Mesenchymal stem cell (in vitro differentiated cells and primary cell): ENCODE data around the gene SH3TC1.

Experiments
- DNase-seq: peaks from one replicate; pipeline ENCODE4 v3.0.0-alpha.2; 2013
- H2AFZ ChIP-seq: one replicate; pipeline ENCODE4 v1.6.1; 2013; ENCODE audit warnings: low read depth, mild to moderate bottlenecking, control low read depth, inconsistent platforms, low read length, moderate library complexity
- H2AK5ac ChIP-seq: 2 replicates; pipeline ENCODE4 v1.6.1; 2013; ENCODE audit warnings: low read length, moderate library complexity, mild to moderate bottlenecking, inconsistent platforms; ENCODE audit not compliant: severe bottlenecking
- H2BK120ac ChIP-seq: one replicate; pipeline ENCODE4 v1.6.1; 2013; ENCODE audit warnings: low read depth, mild to moderate bottlenecking, inconsistent platforms, low read length, moderate library complexity
- H2BK12ac ChIP-seq, 2 experiments: one replicate each; pipeline ENCODE4 v1.6.1; 2013; ENCODE audit warnings: inconsistent platforms in 2 of 2, low read length in 2 of 2, mild to moderate bottlenecking in 2 of 2, moderate library complexity in 2 of 2, control low read depth in 1 of 2
- H2BK15ac ChIP-seq: one replicate; pipeline ENCODE4 v1.6.1; 2013; ENCODE audit warnings: mild to moderate bottlenecking, low read depth, inconsistent platforms; ENCODE audit not compliant: poor library complexity, severe bottlenecking
- H2BK5ac ChIP-seq: 2 replicates; pipeline ENCODE4 v1.6.1; 2013; ENCODE audit warnings: low read depth, mild to moderate bottlenecking, low read length, control low read depth, inconsistent platforms; ENCODE audit not compliant: poor library complexity, severe bottlenecking
- H3K14ac ChIP-seq, 2 experiments: one replicate each; pipeline ENCODE4 v1.6.1; 2013; ENCODE audit warnings: inconsistent platforms in 2 of 2, low read length in 2 of 2, control low read depth in 1 of 2, mild to moderate bottlenecking in 1 of 2, moderate library complexity in 1 of 2
- H3K18ac ChIP-seq, 2 experiments: one replicate each; pipeline ENCODE4 v1.6.1; 2013; ENCODE audit warnings: inconsistent platforms in 2 of 2, low read length in 2 of 2, control low read depth in 1 of 2, low read depth in 1 of 2, mild to moderate bottlenecking in 1 of 2
- H3K23ac ChIP-seq, 2 experiments: one replicate each; pipeline ENCODE4 v1.6.1; 2013; ENCODE audit warnings: inconsistent platforms in 2 of 2, low read length in 2 of 2, mild to moderate bottlenecking in 2 of 2, moderate library complexity in 2 of 2, control low read depth in 1 of 2
- H3K27ac ChIP-seq: 2 replicates; pipeline ENCODE4 v1.5.1; 2013; ENCODE audit warnings: mild to moderate bottlenecking, moderate library complexity, low read length, control low read depth, inconsistent platforms; ENCODE audit not compliant: poor library complexity, severe bottlenecking
- H3K27me3 ChIP-seq, 2 experiments: 2 replicates each; pipeline versions ENCODE4 v1.6.1 to v1.7.0; 2013; ENCODE audit warnings: low read length in 2 of 2, mild to moderate bottlenecking in 2 of 2, moderate library complexity in 2 of 2, control low read depth in 1 of 2, inconsistent platforms in 1 of 2; ENCODE audit not compliant: control insufficient read depth in 1 of 2, insufficient read depth in 1 of 2
- H3K36me3 ChIP-seq, 2 experiments: 2 replicates each; pipeline versions ENCODE4 v1.6.1 to v1.7.0; 2013; ENCODE audit warnings: low read length in 2 of 2, control low read depth in 1 of 2, inconsistent platforms in 1 of 2, low read depth in 1 of 2, mild to moderate bottlenecking in 1 of 2; ENCODE audit not compliant: insufficient read depth in 2 of 2, control insufficient read depth in 1 of 2
- H3K4ac ChIP-seq, 2 experiments: one replicate each; pipeline ENCODE4 v1.6.1; 2013; ENCODE audit warnings: inconsistent platforms in 2 of 2, low read length in 2 of 2, mild to moderate bottlenecking in 2 of 2, moderate library complexity in 2 of 2, control low read depth in 1 of 2, low read depth in 1 of 2
- H3K4me1 ChIP-seq: 2 replicates; pipeline ENCODE4 v1.6.1; 2013; ENCODE audit warnings: low read depth, low read length, control low read depth; ENCODE audit not compliant: control insufficient read depth, insufficient read depth
- H3K4me2 ChIP-seq: 2 replicates; pipeline ENCODE4 v1.6.1; 2013; ENCODE audit warnings: low read length, mild to moderate bottlenecking, inconsistent platforms; ENCODE audit not compliant: poor library complexity, severe bottlenecking
- H3K4me3 ChIP-seq, 2 experiments: 2 replicates each; pipeline versions ENCODE4 v1.5.1 to v1.7.0; 2013; ENCODE audit warnings: low read length in 2 of 2, mild to moderate bottlenecking in 2 of 2, control low read depth in 1 of 2, low read depth in 1 of 2; ENCODE audit not compliant: insufficient read depth in 1 of 2
- H3K79me1 ChIP-seq: replicated peaks from 2 replicates; pipeline ENCODE4 v1.6.1; 2013; ENCODE audit warnings: mild to moderate bottlenecking, control low read depth, low read length, inconsistent platforms; ENCODE audit not compliant: poor library complexity, severe bottlenecking
- H3K9ac ChIP-seq: 2 replicates; pipeline ENCODE4 v1.7.0; 2013; ENCODE audit warnings: mild to moderate bottlenecking, low read length, moderate library complexity
- H3K9me3 ChIP-seq: 2 replicates; pipeline ENCODE4 v1.7.0; 2013; ENCODE audit warnings: mild to moderate bottlenecking, low read length; ENCODE audit not compliant: control insufficient read depth
- H4K8ac ChIP-seq: one replicate; pipeline ENCODE4 v1.6.1; 2013; ENCODE audit warnings: inconsistent platforms, mild to moderate bottlenecking, low read length, moderate library complexity
- H4K91ac ChIP-seq: one replicate; pipeline ENCODE4 v1.6.1; 2013; ENCODE audit warnings: mild to moderate bottlenecking, low read length, inconsistent platforms
- WGBS: methylation state at CpG from one replicate; pipeline ENCODE4 v1.1.7; 2013; ENCODE audit warnings: mixed read lengths; 5-methylcytosine and 5-hydroxymethylcytosine counted together

SH3TC1 gene

DNA sequence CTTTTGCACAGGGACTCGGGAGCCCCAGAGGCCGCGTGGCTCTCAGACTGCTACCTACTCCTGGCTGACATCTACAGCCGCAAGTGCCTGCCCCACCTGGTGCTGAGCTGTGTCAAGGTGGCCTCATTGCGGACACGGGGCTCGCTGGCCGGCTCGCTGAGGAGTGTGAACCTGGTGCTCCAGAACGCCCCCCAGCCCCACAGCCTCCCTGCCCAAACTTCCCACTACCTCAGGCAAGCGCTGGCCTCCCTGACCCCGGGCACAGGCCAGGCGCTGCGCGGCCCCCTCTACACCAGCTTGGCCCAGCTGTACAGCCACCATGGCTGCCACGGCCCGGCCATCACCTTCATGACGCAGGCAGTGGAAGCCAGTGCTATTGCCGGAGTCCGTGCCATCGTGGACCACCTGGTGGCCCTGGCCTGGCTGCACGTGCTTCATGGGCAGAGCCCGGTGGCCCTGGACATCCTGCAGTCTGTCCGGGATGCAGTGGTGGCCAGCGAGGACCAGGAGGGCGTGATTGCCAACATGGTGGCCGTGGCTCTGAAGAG is 28.8 kb downstream of the SH3TC1 start:
- H3K9ac ChIP-seq: no peak overlapping the region
- H3K36me3 ChIP-seq: peaks cover 17 to 61% of the 10 kb centered on the region in 2 experiments
- H3K4me1 ChIP-seq: peaks cover 38% of the 10 kb centered on the region
- no peak overlapping the region for H2BK120ac ChIP-seq
- no peak for DNase-seq
- peak overlapping the region; percentile 29 for H4K8ac ChIP-seq
- no peak overlapping the region for H2AFZ ChIP-seq
- no peak overlapping the region for H2BK15ac ChIP-seq
- H3K4me2 ChIP-seq: no peak overlapping the region
- no peak overlapping the region for H3K4me3 ChIP-seq
- H3K23ac ChIP-seq: no peak overlapping the region
- peak overlapping the region; percentile 19 to 20 for H2BK12ac ChIP-seq
- peak overlapping the region in 1 of 2 experiments; percentile 1 for H3K14ac ChIP-seq
- H3K27ac ChIP-seq: no peak overlapping the region
- no peak overlapping the region for H2BK5ac ChIP-seq
- peak overlapping the region; percentile 26 to 83 for H3K4ac ChIP-seq
- H3K18ac ChIP-seq: peak overlapping the region in 1 of 2 experiments; percentile 26
- no peaks in the 10 kb centered on the region for H3K9me3 ChIP-seq
- H4K91ac ChIP-seq: peak overlapping the region; percentile 73
- peaks cover 0 to 11% of the 10 kb centered on the region in 2 experiments for H3K27me3 ChIP-seq
- H2AK5ac ChIP-seq: no peak overlapping the region
- peaks cover 7% of the 10 kb centered on the region for H3K79me1 ChIP-seq
- WGBS: 90% methylated on average over 27 of the region's 27 CpGs

DNA sequence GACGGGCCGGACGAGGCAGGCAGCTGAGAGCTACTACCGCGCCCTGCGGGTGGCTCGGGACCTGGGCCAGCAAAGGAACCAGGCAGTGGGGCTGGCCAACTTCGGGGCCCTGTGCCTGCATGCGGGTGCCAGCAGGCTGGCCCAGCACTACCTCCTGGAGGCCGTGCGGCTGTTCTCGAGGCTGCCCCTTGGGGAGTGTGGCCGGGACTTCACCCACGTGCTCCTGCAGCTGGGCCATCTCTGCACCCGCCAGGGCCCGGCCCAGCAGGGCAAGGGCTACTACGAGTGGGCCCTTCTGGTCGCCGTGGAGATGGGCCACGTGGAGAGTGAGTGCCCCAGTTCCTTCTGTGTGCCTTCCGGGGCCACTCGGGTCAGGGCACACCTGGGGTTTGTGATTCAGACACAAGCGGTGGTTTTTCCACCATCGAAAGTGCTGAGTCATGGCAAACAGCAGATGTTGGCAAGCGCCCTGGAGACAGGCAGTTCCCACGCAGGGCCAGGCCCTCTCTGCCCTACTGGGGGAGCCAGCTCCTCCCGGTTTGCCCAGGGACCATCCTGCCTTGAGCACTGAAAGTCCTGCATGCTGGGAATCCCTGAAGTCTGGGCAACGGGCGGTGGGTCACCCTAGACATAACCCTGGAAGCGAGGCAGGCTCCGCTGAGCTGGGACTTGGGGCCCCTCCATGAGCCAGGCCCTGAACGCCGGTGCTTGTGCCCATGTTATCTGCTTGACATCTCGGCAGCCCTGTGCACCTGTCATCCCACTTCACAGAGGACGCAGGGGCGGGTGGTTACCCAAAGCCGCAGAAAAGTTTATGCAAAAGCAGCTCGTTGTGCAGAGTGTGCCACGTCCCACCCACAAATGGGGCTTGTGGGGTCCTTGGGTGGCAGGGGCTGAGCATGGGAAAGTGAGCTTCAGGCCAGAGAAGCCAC is 29.5 kb downstream of the SH3TC1 start:
- H3K4ac ChIP-seq: peak overlapping the region; percentile 57 to 83
- H3K36me3 ChIP-seq: peaks cover 18 to 62% of the 10 kb centered on the region in 2 experiments
- H3K27me3 ChIP-seq: peaks cover 0 to 11% of the 10 kb centered on the region in 2 experiments
- peak overlapping the region; percentile 77 for H4K91ac ChIP-seq
- H3K9me3 ChIP-seq: no peaks in the 10 kb centered on the region
- peak overlapping the region; percentile 65 to 76 for H3K18ac ChIP-seq
- H2AK5ac ChIP-seq: peak overlapping the region; percentile 37
- H3K4me1 ChIP-seq: peaks cover 38% of the 10 kb centered on the region
- WGBS: 80% methylated on average over 39 of the region's 39 CpGs
- peak overlapping the region; percentile 23 for H2BK120ac ChIP-seq
- no peak overlapping the region for H2BK5ac ChIP-seq
- H3K27ac ChIP-seq: no peak overlapping the region
- H3K4me2 ChIP-seq: no peak overlapping the region
- peak; percentile 79 for DNase-seq
- H2BK12ac ChIP-seq: peak overlapping the region; percentile 20 to 49
- H3K9ac ChIP-seq: no peak overlapping the region
- peak overlapping the region in 1 of 2 experiments; percentile 51 for H3K23ac ChIP-seq
- H3K79me1 ChIP-seq: peaks cover 7% of the 10 kb centered on the region
- no peak overlapping the region for H2AFZ ChIP-seq
- peak overlapping the region; percentile 29 for H4K8ac ChIP-seq
- H3K4me3 ChIP-seq: no peak overlapping the region
- peak overlapping the region in 1 of 2 experiments; percentile 84 for H3K14ac ChIP-seq
- no peak overlapping the region for H2BK15ac ChIP-seq

DNA sequence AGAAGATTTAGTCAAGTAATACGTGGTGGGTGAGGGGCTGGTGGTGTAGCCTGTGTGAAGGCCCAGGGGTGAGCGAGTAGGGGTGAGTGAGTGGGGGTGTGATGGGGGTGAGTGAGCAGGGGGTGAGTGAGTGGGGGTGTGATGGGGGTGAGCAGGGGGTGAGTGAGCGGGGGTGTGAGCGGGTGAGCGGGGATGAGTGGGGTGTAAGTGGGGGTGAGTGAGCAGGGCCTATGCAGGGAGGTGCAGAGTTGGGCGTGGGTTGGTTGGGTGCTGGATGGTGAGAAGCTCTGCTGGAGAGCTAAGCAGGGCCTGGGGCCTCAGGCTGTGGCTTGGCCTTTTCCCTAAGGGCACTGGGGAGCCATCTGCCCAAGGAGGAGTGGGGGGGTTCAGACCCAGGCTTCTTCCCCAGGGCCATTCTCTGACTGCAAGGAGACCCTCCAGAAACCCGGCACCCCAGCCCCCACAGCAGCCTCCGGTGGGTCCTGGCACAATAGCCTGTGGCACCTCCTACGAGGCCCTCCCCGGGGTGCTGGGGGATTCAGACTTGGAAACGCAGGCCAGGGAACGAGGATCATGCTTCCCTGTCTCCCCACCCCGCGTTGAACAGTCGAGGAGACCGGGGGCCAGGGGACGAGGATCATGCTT is 30.4 kb downstream of the SH3TC1 start:
- peak overlapping the region; percentile 23 for H2BK120ac ChIP-seq
- H2BK12ac ChIP-seq: no peak overlapping the region
- H3K27ac ChIP-seq: no peak overlapping the region
- no peak overlapping the region for H3K4ac ChIP-seq
- peaks cover 18 to 58% of the 10 kb centered on the region in 2 experiments for H3K36me3 ChIP-seq
- no peak overlapping the region for H2AFZ ChIP-seq
- H3K23ac ChIP-seq: no peak overlapping the region
- no peak overlapping the region for H3K9ac ChIP-seq
- H3K4me2 ChIP-seq: no peak overlapping the region
- no peak overlapping the region for H3K14ac ChIP-seq
- H2BK5ac ChIP-seq: no peak overlapping the region
- DNase-seq: no peak
- H3K79me1 ChIP-seq: peaks cover 7% of the 10 kb centered on the region
- H3K27me3 ChIP-seq: peaks cover 0 to 11% of the 10 kb centered on the region in 2 experiments
- no peak overlapping the region for H3K18ac ChIP-seq
- H4K8ac ChIP-seq: no peak overlapping the region
- H3K9me3 ChIP-seq: no peaks in the 10 kb centered on the region
- H2BK15ac ChIP-seq: no peak overlapping the region
- H3K4me3 ChIP-seq: no peak overlapping the region
- no peak overlapping the region for H2AK5ac ChIP-seq
- peak overlapping the region; percentile 77 for H4K91ac ChIP-seq
- 97% methylated on average over 16 of the region's 17 CpGs for whole genome bisulfite sequencing
- peaks cover 38% of the 10 kb centered on the region for H3K4me1 ChIP-seq

DNA sequence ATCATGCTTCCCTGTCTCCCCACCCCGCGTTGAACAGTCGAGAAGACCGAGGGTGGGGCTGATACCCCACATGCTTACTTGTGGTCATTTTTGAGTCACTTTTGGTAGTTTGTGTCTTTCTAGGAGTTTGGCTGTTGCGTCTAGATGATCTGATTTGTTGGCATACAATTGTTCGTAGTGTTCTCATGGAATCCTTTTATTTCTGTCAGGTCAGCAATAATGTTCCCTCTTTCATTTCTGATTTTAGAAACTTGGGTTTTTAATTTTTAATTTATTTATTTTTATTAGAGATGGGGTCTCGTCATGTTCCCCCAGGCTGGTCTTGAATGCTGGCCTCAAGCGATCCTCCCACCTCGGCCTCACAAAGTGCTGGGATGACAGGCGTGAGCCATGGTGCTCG is 30.9 kb downstream of the SH3TC1 start:
- Histone ChIP-seq H3K27me3 (peaks cover 0 to 7% of the 10 kb centered on the region in 2 experiments), H3K9me3 (no peaks in the 10 kb centered on the region), H4K91ac (no peak overlapping the region), H2BK15ac (no peak overlapping the region), H3K4me1 (peaks cover 38% of the 10 kb centered on the region), H2BK5ac (no peak overlapping the region), H2AFZ (no peak overlapping the region), H3K4me3 (no peak overlapping the region), H2BK12ac (no peak overlapping the region), H3K14ac (no peak overlapping the region), H3K9ac (no peak overlapping the region), H3K4ac (no peak overlapping the region), H2AK5ac (no peak overlapping the region), H3K27ac (no peak overlapping the region), H3K36me3 (peaks cover 18 to 58% of the 10 kb centered on the region in 2 experiments), H3K79me1 (peaks cover 7% of the 10 kb centered on the region), H4K8ac (no peak overlapping the region), H2BK120ac (no peak overlapping the region), H3K23ac (no peak overlapping the region), H3K4me2 (no peak overlapping the region), H3K18ac (no peak overlapping the region)
- DNase-seq: no peak
- WGBS: 97% methylated on average over 10 of the region's 11 CpGs
